ENCODE data around the gene PRSS57. TPM values are rescaled to one million over a fixed set of nuclear protein-coding genes. Genes with fewer than 3 reads are reported as not detected.
A peak's percentile ranks its signal among the peaks of the same experiment; 100 is the strongest.

Gene PRSS57
- total RNA-seq, 1 experiment from 2014 or later, result not detected

- DNase-seq, result no peak
- intact Hi-C loops (cut with micrococcal nuclease; ENCODE audit: unreplicated experiment), result no loop called here
- Mint-ChIP-seq H3K27ac (ENCODE audit: unreplicated experiment) (peak overlapping the region; percentile 23), H3K36me3 (ENCODE audit: insufficient read depth, unreplicated experiment) (peaks cover 33% of the 10 kb centered on the region), H3K4me1 (ENCODE audit: low read depth, unreplicated experiment) (peaks cover 11% of the 10 kb centered on the region), H3K27me3 (ENCODE audit: unreplicated experiment) (no peaks in the 10 kb centered on the region), H3K9me3 (ENCODE audit: low read depth, unreplicated experiment) (no peaks in the 10 kb centered on the region), H3K4me3 (ENCODE audit: low read depth, unreplicated experiment) (peak overlapping the region; percentile 75)
- TF ChIP-seq, protein P1, sequence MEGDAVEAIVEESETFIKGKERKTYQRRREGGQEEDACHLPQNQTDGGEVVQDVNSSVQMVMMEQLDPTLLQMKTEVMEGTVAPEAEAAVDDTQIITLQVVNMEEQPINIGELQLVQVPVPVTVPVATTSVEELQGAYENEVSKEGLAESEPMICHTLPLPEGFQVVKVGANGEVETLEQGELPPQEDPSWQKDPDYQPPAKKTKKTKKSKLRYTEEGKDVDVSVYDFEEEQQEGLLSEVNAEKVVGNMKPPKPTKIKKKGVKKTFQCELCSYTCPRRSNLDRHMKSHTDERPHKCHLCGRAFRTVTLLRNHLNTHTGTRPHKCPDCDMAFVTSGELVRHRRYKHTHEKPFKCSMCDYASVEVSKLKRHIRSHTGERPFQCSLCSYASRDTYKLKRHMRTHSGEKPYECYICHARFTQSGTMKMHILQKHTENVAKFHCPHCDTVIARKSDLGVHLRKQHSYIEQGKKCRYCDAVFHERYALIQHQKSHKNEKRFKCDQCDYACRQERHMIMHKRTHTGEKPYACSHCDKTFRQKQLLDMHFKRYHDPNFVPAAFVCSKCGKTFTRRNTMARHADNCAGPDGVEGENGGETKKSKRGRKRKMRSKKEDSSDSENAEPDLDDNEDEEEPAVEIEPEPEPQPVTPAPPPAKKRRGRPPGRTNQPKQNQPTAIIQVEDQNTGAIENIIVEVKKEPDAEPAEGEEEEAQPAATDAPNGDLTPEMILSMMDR (IDR thresholded peaks at IDR 0.05; ENCODE audit: unreplicated experiment), result no peak
- TSS peak; percentile 48 for BruUV-seq (replicated peaks)
- CTCF ChIA-PET, result interaction anchor here (0.6 kb wide), 1 partner anchor 122 kb away, joined by 5 read pairs; no protein-coding TSS in a partner anchor
Measured at GRCh38 chr19:661427-662196, 33.6 kb downstream of the PRSS57 start.

DNA sequence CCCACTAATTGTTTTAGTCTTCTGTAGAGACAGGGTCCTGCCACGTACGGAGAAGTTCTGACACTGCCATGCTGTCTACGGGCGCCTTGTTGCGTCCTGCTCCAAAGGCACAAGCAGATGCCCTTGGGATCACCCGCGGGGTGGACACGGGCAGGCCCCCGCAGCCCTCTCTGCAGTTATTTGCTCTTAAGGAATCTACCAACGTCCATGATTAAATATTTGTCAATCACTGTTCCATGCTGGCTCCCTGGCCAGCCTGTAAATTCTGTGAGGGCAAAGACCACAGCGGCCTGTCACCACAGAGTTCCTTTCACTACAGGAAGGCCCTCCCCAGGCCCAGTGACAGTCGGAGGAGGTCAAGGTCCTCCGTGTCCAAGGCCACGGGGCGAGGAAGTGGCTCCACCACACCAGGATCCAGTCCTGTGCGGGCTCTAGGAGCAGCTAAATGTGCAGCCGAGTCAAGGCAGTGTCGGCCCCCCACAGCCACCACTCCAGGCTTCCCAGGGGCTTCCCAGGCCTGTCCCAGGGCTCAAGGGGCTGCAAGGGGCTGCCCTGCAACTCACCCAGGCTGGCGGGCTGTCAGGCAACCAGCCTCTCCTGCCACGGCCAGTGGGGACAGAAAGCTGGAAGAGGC is 34.3 kb downstream of the PRSS57 start:
- no peaks in the 10 kb centered on the region for H3K27me3 Mint-ChIP-seq (ENCODE audit: unreplicated experiment)
- intact Hi-C loops (cut with micrococcal nuclease; ENCODE audit: unreplicated experiment), result no loop called here
- peaks cover 36% of the 10 kb centered on the region for H3K36me3 Mint-ChIP-seq (ENCODE audit: insufficient read depth, unreplicated experiment)
- H3K27ac Mint-ChIP-seq (ENCODE audit: unreplicated experiment), result peak overlapping the region; percentile 23
- H3K4me1 Mint-ChIP-seq (ENCODE audit: low read depth, unreplicated experiment), result peaks cover 11% of the 10 kb centered on the region
- no peak for DNase-seq
- BruUV-seq (replicated peaks), result no TSS peak
- no peaks in the 10 kb centered on the region for H3K9me3 Mint-ChIP-seq (ENCODE audit: low read depth, unreplicated experiment)
- peak overlapping the region; percentile 75 for H3K4me3 Mint-ChIP-seq (ENCODE audit: low read depth, unreplicated experiment)
- TF ChIP-seq, protein P1 (IDR thresholded peaks at IDR 0.05; ENCODE audit: unreplicated experiment), result no peak
- CTCF ChIA-PET, result interaction anchor here (0.6 kb wide), 1 partner anchor 121 kb away, joined by 5 read pairs; no protein-coding TSS in a partner anchor

GRCh38 chr19:658916-659839 is 36.1 kb downstream of the PRSS57 start:
- Mint-ChIP-seq H3K27ac (ENCODE audit: unreplicated experiment) (no peak overlapping the region), H3K4me1 (ENCODE audit: low read depth, unreplicated experiment) (peaks cover 11% of the 10 kb centered on the region), H3K27me3 (ENCODE audit: unreplicated experiment) (no peaks in the 10 kb centered on the region), H3K36me3 (ENCODE audit: insufficient read depth, unreplicated experiment) (peaks cover 44% of the 10 kb centered on the region), H3K4me3 (ENCODE audit: low read depth, unreplicated experiment) (no peak overlapping the region), H3K9me3 (ENCODE audit: low read depth, unreplicated experiment) (no peaks in the 10 kb centered on the region)
- intact Hi-C loops (cut with micrococcal nuclease; ENCODE audit: unreplicated experiment), result no loop called here
- BruUV-seq (replicated peaks), result no TSS peak
- no peak for DNase-seq
- TF ChIP-seq, protein P1 (IDR thresholded peaks at IDR 0.05; ENCODE audit: unreplicated experiment), result no peak
- CTCF ChIA-PET, result interaction anchor here (0.7 kb wide), 1 partner anchor 120 kb away, joined by 5 read pairs; no protein-coding TSS in a partner anchor
